IPS DF 19.7 (cell line): Measurements from ENCODE around the gene SRGAP3.

Experiments
- DNase-seq: peaks from one replicate; pipeline ENCODE4 v3.0.0-alpha.2; 2013; ENCODE audit warnings: low read depth, low spot score

Gene SRGAP3

GRCh38 chr3:9253327-9253726, 3.9 kb upstream of the SRGAP3 start:
- no peak for DNase-seq

DNA sequence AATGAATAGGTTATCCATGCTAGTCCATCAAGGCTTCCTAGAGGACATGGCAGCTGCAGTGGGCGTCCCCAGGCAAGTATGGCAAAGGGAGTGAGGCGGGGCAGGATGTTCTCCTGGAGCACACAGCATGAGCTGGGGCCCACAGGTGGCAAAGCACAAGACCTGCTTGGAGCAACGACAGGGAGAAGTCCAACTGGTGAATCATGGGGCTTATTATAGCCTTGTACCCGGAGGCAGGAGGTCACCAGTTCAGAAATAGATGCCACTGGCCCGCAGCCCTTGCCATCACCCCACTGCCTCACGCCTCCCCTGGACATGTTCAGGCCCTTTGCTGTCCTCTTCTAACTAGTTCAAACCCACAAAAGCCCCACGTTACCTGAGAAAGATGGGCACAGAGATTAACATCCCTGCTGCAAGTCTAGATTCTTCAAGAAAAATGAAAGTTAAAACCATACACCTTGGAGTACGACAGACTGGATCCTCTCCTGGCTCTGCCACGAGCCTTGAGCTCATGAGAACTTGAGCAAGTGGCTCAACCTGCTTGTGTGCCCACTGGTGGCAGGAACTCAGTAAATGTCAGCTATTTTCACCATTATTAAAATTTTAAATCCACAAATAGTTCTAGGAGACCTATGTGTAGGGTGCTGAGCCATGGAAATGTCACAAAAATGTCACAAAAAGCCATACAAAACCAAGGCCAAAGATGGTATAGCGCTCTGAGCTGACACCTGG, 1.8 kb upstream of the SRGAP3 start:
- DNase-seq = no peak

DNA sequence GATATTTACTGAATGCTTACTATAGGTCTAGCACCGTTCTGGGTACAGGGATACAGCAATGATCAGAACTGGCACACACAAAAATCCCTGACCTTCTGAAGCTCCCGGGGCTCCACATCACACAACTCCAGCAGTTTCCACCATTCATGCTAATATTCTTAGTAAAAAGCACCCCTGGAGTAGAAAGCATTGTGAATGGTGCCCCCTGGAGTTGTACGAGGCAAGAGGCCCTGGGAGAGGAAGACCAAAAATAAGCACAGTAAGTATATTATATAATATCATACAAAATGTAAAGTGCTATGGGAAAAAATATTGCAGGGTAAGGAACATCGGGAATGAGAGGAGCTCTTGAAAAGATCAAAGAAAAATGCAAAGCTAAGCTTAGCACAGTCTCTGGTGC, 790 bp upstream of the SRGAP3 start:
- DNase-seq = no peak

DNA sequence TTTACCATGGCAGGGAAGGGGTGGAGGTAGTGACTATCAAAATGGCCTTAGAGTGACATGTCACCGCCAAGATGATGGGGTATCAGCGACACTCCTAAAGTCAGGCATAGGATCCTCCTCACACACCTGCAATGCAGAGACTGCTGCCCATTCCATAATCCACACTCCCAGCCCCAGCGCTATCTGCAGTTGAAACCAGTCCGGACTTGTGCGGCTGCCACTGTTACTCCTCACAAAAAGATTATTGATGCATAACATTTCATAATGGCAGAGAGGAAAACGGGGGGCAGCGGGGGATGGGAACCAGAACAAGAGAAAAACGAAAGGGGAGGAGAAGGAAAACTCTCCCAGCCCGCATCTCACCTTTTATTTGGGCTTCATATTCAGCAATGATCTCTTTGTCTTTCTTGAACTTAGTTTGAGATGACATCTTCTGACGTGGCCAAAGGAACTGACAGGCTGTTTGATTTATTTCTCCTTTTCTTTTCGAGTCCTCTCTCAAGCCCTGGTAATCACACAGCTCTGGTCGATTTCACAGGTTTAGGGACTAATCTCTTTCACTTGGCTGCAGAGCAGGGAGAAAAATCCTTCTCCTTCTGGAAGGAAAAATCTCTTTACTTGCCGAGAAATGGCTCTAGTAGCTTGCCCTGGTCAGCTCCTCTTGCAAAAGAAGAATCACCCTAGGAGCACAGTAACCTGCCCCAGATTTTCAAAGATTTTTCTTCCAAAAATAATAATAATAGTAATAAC, 749 bp downstream of the SRGAP3 start:
- DNase-seq = no peak

DNA sequence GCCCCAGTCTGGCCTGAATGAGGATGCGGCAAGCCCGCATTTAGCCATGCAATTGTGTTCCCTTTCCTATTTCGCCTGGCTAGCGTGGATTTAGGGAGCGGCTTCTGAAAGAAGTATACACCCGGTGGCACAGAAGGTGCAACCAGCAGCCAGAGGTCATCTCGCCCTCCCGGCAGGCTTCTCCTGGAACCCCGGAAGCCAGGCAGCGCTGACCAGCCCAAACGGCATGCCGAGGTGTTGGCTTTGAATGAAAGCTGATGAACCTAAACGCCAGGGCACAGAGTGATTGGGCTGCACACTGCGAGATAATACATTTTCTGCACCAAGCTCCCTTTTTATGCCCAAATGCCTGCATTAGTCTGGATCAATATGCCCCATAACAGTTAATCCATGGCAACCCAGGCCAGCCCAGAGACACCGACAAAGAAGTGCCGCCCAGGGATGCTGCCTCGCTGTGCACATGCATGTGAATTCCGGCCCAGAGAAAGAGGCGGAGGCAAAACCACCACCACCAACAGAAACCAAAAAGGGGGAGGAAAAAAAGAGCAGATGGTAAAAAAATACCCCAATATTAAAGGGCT, 1.4 kb downstream of the SRGAP3 start:
- no peak for DNase-seq

- DNase-seq = no peak
Measured at GRCh38 chr3:9247361-9247940, 2.0 kb downstream of the SRGAP3 start.

GRCh38 chr3:9246189-9246588, 3.3 kb downstream of the SRGAP3 start:
- no peak for DNase-seq

DNA sequence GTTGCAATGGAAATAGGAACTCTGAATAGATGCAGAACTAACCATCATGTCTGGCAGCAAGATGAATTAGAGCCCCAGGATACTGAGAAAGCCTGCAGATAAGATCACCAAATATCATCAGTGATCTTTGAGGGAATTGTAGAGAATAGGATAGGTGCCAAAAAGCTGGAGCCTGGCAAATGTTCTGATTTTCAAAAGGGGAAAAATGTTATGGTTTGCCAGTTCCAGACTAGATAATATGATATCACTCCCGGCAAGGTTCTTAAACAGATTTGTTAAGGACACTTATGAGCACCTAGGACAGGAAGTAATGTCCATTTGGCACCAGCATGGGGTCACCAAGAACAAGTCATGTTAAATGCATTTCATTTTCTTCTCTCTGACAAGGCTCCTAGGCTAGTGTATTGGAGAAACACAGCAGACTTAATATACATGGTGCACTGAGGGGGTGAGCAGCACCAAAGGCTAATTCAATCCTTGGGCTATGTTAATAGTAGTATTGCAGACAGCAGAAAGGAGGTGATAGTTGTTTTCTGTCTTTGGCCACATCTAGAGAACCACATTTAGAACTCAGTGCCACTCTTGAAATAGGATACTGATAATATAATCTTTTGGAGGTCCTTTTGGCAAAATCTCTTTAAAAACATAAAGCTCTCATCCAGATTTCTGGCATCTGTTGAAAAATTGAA, 4.8 kb downstream of the SRGAP3 start:
- no peak for DNase-seq

DNA sequence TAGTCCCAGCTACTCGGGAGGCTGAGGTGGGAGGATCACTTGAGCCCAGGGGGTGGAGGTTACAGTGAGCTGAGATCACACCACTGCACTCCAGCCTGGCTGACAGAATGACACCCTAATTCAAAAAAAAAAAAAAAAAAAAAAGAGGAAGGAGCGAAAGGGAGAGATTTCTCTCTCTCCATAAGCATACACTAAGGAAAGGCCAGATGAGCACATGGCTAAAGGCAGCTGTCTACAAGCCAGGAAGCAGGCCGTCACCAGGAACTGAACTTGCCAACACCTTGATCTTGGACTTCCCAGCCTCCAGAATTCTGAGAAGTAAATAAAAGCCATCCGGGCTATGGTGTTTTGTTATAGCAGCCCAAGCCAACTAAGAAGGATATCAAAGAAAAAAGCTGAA, 7.5 kb downstream of the SRGAP3 start:
- no peak for DNase-seq

DNA sequence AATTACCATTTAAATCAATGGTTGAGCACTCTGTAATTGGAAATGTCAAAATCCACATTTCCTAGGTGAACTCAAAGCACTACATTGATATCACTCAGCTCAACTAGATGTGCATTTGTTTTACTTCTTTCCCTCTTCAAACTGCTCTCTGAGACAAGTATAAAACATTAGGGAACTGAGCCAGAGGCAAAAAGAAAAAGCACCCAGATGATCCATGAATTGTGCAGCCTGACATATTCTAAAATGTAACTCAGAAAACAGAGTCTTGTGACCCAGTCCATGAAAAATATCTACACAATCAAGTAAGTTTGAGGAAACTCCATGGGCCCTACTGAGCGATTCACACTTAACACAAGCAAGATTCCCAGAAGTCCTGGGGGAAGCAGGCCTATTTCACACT, 9.8 kb downstream of the SRGAP3 start:
- DNase-seq = no peak

- DNase-seq = no peak
Measured at GRCh38 chr3:9238721-9239295, 10.6 kb downstream of the SRGAP3 start.

- no peak for DNase-seq
Measured at GRCh38 chr3:9238276-9238675, 11.2 kb downstream of the SRGAP3 start.

GRCh38 chr3:9233814-9234600, 15.4 kb downstream of the SRGAP3 start:
- no peak for DNase-seq

- DNase-seq = no peak
Measured at GRCh38 chr3:9233101-9233500, 16.3 kb downstream of the SRGAP3 start.

DNA sequence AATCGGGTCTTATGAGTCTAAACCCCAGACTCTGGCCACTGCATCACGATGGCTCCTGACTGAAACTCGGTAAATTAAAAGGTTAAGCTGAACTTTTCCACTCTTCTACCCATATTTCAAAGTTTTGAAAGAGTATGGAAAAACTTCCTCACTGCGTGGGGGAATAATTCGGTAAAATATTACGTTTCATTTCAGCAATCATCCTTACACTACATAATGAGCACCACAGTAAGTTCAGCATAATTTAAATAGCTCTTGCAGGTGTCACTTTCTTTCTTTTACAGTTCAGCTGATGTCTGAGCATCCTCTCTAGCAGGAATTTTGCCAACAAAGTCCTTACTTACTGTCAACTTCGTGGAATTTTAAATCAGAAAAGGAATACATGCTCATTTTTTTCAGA, 17.5 kb downstream of the SRGAP3 start:
- no peak for DNase-seq

DNA sequence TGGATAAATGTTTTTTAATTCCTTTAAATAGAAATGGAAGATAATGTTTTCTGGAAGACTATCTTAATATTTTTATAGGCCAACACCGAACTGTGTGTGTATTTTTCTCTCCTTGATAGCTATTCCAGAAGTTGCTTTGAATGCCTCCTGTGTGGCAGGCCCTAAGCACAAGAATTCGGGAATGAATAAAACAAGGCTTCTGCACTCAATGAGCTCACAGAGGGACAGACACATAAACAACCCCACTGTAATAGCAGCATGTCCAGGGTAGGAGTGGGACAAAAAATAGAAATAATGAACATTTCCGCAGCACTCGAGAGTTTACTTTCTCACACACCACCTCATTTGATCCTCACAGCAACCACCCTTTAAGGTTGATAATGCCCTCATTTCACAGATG, 18.0 kb downstream of the SRGAP3 start:
- no peak for DNase-seq

GRCh38 chr3:9231006-9231405, 18.4 kb downstream of the SRGAP3 start:
- no peak for DNase-seq

DNA sequence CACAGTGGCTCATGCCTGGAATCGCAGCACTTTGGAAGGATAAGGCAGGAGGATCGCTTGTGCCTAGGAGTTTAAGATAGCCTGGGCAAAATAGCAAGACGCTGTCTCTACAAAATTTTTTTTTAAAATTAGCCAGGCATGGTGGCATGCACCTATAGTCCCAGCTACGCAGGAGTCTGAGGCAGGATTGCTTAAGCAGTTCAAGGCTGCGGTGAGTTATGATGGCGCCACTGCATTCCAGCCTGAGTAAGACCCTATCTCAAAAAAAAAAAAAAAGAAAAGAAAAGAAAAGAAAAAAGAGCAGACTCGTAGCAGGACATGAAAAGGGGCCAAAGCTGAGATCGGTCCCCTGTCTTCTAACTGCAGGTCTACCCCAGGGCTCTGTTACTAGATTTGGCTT, 18.9 kb downstream of the SRGAP3 start:
- no peak for DNase-seq

GRCh38 chr3:9229879-9230278, 19.6 kb downstream of the SRGAP3 start:
- DNase-seq = no peak

DNA sequence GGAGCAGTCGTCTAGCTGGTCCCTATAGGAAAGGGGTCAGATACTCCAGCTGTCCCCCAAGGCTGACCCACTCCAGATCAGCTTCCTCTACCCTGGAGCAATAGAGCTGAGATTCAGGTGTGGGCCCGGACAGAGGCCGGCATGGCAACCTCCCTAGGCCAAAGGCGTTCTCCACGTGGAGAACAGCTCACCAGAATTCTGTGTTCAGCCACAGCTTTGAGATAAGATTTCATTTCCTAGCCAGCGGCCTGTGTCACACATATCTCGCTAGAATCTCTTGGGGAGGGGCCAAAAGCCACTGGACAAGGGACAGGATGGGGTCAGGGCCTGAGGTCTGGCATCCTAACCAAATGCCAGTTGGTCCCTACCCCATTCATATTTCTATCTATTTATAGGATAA, 20.1 kb downstream of the SRGAP3 start:
- no peak for DNase-seq

DNA sequence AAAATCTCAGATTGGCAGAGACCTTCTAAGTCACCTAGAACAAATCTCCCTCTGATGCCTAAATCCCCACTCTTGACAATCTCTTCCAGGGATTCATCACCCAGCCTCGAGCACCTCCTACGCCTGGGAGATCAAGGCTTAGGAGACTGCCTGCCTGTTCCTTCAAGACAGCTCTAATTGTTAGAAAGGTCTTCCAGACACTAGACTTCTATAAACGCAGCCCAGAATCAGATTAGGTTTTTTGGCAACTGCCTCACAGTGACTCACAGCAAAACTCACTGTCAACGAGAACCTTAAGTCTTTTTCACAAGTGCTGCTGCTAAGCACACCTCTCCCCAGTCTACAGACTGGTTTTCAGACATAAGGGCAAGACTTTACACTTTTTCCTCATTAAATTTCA, 23.1 kb downstream of the SRGAP3 start:
- no peak for DNase-seq
